GM19372 (cell line): ENCODE results near the gene PRKACB.
"Not testable (repeated sequence)": the region's sequence is repeated elsewhere in the genome, so short reads cannot be mapped to it uniquely, and the experiment has no call there.

Experiments used
- ATAC-seq: cut with Tn5 transposase; IDR thresholded peaks from one replicate; pipeline ENCODE4 v1.9.1; 2021; ENCODE audit warnings: mild to moderate bottlenecking, low read depth, moderate library complexity; ENCODE audit not compliant: unreplicated experiment

PRKACB gene

GRCh38 chr1:84214115-84214956 is 70.3 kb downstream of the PRKACB start:
- ATAC-seq: no peak

- ATAC-seq: no peak
These were observed 73.2 kb downstream of the PRKACB start for GRCh38 chr1:84217239-84217638.

GRCh38 chr1:84223751-84224432 is 79.8 kb downstream of the PRKACB start:
- ATAC-seq: no peak

DNA sequence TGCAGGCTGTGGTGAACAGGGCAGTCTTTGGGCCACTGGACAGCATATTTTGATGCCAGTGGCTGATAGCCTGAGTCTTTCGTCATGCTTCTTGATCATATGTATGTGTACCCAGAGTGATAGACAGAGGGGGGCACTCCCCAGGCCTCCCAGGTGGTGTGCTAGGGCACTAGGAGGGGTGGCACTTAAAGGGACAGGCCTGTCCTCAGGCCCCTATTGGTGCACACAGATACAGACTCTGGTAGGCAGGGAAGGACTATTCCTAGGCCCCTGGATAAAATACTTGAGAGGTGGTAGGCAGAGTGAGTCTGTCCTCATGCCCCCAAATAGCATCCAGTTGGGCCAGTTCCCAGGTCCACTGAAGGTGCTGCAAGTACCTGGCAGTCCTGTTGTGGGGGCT is 80.8 kb downstream of the PRKACB start:
- no peak for ATAC-seq

DNA sequence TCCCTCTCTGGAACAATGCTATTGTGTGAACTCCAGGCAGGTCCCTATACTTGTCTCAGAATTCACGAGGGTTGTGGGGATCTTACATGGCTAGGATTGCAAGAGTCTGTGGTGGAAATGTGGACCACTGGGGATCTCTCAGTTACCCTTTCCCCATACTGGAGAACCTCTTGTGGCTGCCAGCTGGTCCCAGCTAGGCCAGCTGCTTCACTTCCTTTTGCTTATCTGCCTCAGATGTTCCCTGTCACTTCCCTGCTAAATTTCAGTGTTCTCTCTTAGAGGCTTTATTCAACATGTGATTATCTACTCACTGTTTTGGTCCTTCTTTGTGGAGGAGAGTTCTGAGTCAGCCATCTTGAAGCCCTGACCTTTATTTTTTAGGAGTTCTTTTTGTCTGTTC is 81.6 kb downstream of the PRKACB start:
- ATAC-seq: no peak

GRCh38 chr1:84232676-84233075 is 88.6 kb downstream of the PRKACB start:
- ATAC-seq: not testable (repeated sequence)

DNA sequence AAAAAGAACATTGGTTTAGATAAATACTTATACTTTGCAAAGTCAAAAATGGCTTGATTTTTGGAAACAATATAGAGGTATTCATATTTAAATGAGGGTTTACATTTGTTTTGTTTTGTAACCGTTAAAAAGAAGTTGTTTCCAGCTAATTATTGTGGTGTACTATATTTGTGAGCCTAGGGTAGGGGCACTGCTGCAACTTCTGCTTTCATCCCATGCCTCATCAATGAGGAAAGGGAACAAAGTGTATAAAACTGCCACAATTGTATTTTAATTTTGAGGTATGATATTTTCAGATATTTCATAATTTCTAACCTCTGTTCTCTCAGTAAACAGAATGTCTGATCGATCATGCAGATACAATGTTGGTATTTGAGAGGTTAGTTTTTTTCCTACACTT is 92.2 kb downstream of the PRKACB start:
- ATAC-seq: no peak

DNA sequence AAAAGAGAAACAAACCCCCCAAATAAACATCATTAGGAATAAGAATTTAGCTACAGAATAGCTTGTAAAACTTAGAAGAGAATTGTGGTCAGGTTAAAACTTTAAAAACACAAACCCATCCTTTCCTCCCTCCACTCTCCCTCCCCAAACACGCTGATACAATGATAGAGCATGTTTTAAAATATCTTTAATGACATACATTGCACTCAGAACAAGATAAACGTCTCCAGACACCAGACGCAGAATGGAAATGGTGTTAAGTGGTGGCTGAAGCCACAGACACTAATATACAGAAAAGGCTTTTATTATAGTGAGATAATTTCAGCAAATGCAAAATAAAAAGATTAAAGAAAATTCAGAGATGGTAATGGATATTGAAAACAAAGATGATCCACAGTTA is 98.6 kb downstream of the PRKACB start:
- no peak for ATAC-seq

- ATAC-seq: no peak
These were observed 101.5 kb downstream of the PRKACB start for GRCh38 chr1:84245563-84245962.

DNA sequence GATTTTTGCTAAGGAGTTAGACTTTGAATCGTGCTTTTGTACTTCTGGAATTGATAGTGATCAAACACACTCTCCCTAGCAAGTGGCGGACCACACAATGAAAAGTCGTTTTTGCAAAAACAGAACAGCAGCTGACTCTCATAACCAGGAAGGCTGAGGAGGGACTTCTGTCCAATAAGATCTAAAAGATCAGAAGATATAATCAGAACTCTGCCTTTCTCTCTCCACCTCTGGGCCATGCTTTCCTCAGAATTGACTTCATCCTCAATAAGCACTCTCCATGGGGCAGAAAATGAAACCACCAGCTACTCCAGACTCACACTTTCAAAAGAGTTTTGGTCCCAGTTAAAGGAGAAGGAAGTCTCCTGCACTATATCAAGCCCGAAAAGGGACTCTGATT is 102.1 kb downstream of the PRKACB start:
- ATAC-seq: no peak

DNA sequence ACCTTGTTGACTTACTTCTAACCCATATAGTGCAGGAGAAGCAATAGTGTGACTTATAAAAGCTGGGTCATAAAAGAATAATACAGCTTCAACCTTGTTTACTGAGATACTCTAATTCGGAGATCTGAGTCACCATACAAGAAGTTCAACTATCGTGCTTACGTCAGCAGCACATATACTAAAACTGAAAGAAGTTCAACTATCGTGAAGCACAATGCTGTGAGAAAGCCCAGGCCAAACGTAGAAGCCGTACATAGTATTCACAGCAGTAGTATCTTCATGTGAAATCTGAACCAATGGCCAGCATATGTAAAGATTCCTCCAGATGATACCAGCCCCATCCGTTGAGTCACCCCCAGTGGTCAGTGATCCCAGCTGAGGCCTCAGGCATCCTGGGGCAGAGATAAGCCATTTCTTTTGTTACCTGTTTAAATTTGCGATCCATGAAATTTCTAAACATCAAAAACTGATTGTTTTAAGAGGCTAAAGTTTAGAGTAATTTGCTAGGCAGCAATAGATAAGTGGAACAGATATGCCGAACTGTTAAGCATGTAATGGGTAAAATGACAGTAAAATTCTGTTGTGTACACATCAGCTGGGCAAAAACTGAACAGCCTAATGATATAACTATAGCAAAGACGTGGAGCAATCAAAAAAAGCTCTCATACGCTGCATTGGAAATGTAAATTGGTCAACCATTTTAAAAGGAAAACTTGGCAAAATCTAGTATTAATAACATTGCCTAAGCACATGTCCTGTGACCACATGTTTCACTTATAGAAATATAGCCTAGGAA is 103.6 kb downstream of the PRKACB start:
- no peak for ATAC-seq

DNA sequence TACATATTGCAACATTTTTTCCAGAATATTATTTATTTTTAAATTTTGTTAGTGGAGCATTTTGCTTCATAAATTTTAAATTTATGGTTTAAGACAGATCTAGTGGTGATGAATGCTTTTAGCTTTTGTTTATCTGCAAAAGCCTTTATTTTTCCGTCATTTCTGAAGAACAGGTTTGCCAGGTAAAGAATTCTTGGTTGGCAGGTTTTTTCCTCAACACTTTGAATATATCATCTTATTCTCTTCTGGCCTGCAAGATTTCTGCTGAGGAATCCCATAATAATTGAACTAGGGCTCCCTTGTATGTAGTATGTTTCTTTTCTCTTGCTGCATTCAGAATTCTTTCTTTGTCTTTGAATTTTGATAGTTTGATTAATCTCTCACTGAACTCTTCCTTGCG is 106.6 kb downstream of the PRKACB start:
- ATAC-seq: no peak

GRCh38 chr1:84253036-84253435 is 109.0 kb downstream of the PRKACB start:
- no peak for ATAC-seq

DNA sequence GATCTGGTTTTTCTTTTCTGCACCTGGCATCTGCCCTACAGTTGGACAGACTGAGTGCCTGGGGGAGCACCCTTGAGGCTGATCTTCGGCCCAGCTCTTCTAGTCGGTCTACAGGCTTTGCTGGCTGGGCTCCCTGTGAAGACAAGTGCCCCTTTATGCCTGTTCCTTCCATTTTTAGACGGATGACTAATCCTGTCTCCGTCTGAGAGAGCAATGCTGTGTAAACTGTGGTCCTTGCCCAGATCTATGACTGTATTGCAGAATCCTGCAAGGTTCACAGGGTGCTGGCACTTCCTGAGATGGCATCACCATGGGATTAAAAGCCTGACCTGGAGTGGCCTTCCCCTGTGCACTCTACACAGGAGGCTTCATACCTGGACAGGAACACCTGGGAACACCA is 109.8 kb downstream of the PRKACB start:
- no peak for ATAC-seq

DNA sequence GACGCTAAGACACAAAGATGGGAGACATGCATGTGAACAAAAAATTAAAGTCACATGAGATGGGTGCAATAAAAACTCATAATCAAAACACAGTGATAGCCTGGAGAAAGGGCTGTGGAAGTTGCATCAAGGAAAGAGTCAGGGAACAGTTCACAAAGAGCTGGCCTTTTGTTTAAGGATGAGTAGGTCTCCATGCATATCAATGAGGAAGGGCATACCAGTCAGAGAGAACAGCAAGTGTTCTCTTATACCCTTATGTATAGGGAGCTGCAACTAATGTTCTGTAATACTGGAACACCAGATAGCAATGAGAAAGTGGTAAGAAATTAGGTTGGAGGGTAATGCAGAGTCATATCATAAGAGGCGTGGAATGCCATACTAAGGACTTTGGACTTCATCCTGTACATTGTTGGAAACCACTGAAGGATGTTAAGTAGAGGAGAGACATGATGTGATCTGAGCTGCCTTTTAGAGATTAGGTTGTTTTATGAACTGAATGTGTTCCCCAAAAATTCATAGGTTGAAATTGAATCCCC is 110.7 kb downstream of the PRKACB start:
- ATAC-seq: no peak

- no peak for ATAC-seq
These were observed 111.5 kb downstream of the PRKACB start for GRCh38 chr1:84255582-84255981.

- ATAC-seq: no peak
These were observed 113.5 kb downstream of the PRKACB start for GRCh38 chr1:84257617-84258016.

- no peak for ATAC-seq
These were observed 115.3 kb downstream of the PRKACB start for GRCh38 chr1:84259376-84259775.

DNA sequence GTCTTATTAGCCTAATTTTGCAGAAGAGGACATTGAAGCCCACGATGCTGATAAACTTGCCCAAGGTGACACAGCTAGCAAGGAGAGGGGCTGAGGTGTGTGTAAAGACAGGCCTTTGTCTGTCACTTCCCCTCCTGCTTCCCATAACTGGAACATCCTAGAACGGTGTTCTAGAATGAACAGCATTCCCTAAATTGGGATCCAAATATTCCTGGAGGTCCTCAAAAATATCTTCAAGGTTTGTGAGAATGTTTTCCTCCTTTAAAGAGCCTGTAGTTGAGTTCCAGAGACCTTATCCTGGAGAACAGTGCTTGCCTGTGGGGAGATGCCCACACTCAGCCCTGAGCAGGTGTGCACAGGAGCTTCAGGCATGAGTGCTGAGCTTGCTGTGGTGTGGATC is 115.9 kb downstream of the PRKACB start:
- no peak for ATAC-seq

- ATAC-seq: no peak
These were observed 116.9 kb downstream of the PRKACB start for GRCh38 chr1:84260852-84261518.
